GM12878 (cell line): ENCODE measurements around the gene F7.

Experiments
- CHD1 ChIP-seq: IDR thresholded peaks from 2 replicates; pipeline ENCODE4 v1.6.1; 2012; ENCODE audit warnings: low read depth, low read length, improper control_type of control experiment
- ESRRA ChIP-seq: IDR thresholded peaks from 2 replicates; pipeline ENCODE4 v1.6.1; 2012; ENCODE audit warnings: mild to moderate bottlenecking, low read length, improper control_type of control experiment
- KDM1A ChIP-seq: fragments of 200-600 bp; sonication (generic); IDR thresholded peaks from 2 replicates; pipeline ENCODE4 v1.6.1; 2016; ENCODE audit warnings: borderline replicate concordance
- MXI1 ChIP-seq: fragments of 150-350 bp; IDR thresholded peaks from 2 replicates; pipeline ENCODE4 v1.6.1; 2011; ENCODE audit warnings: low read depth, mild to moderate bottlenecking, inconsistent platforms, low read length, improper control_type of control experiment
- POLR2A ChIP-seq: IDR thresholded peaks from 2 replicates; pipeline ENCODE4 v1.6.1; 2011; ENCODE audit warnings: low read depth, mild to moderate bottlenecking, low read length
- POLR2AphosphoS5 ChIP-seq: IDR thresholded peaks from 2 replicates; pipeline ENCODE4 v1.6.1; 2011; ENCODE audit warnings: mild to moderate bottlenecking, low read length, inconsistent platforms
- RB1 ChIP-seq: fragments of 450-650 bp; formaldehyde crosslinking; IDR thresholded peaks from 2 replicates; pipeline ENCODE4 v1.6.1; 2017; ENCODE audit warnings: mild to moderate bottlenecking, borderline replicate concordance
- SIN3A ChIP-seq: IDR thresholded peaks from 2 replicates; pipeline ENCODE4 v1.6.1; 2012; ENCODE audit warnings: low read depth, low read length, improper control_type of control experiment
- TF ChIP-seq, protein P1 (sequence below): fragments of 450-650 bp; IDR thresholded peaks from 2 replicates; pipeline ENCODE4 v1.6.1; 2017; ENCODE audit warnings: mild to moderate bottlenecking
- TF ChIP-seq, protein P2 (sequence below): fragments of 450-650 bp; IDR thresholded peaks from 2 replicates; pipeline ENCODE4 v1.6.1; 2017; ENCODE audit warnings: antibody characterized with exemption, mild to moderate bottlenecking, moderate library complexity
- TF ChIP-seq, protein P3 (sequence below), 3 experiments: IDR thresholded peaks in 2 of 3; conservative IDR thresholded peaks in 1 of 3; 2 replicates each; pipeline ENCODE4 v1.5.1; 2011; ENCODE audit warnings: low read depth in 3 of 3, low read length in 3 of 3, mild to moderate bottlenecking in 3 of 3, control low read depth in 2 of 3, moderate library complexity in 2 of 3, inconsistent platforms in 1 of 3, mixed read lengths in 1 of 3; ENCODE audit not compliant: control insufficient read depth in 2 of 3, insufficient read depth in 1 of 3; ENCODE audit errors: extremely low read depth in 1 of 3

DNA sequence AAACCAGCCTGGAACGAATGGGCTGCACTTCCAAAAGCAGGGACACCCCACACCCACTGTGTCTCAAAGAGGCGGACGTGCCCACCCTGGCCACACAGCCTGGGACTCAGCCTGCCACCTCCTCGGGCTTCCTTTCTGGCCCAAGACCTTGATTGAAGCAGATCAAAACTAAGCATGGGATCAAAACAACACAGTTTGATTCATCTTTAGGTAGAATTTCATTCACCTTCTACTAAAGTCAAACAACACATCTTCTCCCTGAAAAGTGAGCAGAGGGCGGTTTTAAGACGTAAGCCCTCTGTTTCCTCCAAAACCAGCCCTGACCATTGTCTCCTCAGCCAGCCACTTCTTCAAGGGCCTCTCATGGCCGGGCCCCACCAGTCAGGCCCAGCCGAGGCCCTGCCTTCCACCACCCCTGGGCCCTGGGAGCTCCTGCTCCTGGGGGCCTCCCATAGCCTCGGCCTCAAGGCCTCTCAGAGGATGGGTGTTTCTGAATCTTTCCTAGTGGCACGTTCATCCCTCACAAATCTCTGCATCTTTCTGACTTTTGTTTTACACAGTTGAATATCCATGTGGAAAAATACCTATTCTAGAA lies 10.7 kb downstream of the F7 start:
- TF ChIP-seq KDM1A = no peak
- TF ChIP-seq, protein P1, sequence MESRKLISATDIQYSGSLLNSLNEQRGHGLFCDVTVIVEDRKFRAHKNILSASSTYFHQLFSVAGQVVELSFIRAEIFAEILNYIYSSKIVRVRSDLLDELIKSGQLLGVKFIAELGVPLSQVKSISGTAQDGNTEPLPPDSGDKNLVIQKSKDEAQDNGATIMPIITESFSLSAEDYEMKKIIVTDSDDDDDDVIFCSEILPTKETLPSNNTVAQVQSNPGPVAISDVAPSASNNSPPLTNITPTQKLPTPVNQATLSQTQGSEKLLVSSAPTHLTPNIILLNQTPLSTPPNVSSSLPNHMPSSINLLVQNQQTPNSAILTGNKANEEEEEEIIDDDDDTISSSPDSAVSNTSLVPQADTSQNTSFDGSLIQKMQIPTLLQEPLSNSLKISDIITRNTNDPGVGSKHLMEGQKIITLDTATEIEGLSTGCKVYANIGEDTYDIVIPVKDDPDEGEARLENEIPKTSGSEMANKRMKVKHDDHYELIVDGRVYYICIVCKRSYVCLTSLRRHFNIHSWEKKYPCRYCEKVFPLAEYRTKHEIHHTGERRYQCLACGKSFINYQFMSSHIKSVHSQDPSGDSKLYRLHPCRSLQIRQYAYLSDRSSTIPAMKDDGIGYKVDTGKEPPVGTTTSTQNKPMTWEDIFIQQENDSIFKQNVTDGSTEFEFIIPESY = no peak
- TF ChIP-seq CHD1 = no peak
- TF ChIP-seq, protein P2, sequence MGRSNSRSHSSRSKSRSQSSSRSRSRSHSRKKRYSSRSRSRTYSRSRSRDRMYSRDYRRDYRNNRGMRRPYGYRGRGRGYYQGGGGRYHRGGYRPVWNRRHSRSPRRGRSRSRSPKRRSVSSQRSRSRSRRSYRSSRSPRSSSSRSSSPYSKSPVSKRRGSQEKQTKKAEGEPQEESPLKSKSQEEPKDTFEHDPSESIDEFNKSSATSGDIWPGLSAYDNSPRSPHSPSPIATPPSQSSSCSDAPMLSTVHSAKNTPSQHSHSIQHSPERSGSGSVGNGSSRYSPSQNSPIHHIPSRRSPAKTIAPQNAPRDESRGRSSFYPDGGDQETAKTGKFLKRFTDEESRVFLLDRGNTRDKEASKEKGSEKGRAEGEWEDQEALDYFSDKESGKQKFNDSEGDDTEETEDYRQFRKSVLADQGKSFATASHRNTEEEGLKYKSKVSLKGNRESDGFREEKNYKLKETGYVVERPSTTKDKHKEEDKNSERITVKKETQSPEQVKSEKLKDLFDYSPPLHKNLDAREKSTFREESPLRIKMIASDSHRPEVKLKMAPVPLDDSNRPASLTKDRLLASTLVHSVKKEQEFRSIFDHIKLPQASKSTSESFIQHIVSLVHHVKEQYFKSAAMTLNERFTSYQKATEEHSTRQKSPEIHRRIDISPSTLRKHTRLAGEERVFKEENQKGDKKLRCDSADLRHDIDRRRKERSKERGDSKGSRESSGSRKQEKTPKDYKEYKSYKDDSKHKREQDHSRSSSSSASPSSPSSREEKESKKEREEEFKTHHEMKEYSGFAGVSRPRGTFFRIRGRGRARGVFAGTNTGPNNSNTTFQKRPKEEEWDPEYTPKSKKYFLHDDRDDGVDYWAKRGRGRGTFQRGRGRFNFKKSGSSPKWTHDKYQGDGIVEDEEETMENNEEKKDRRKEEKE = no peak
- TF ChIP-seq MXI1 = no peak
- TF ChIP-seq SIN3A = no peak
- TF ChIP-seq POLR2AphosphoS5 = no peak
- TF ChIP-seq RB1 = no peak
- TF ChIP-seq, protein P3, sequence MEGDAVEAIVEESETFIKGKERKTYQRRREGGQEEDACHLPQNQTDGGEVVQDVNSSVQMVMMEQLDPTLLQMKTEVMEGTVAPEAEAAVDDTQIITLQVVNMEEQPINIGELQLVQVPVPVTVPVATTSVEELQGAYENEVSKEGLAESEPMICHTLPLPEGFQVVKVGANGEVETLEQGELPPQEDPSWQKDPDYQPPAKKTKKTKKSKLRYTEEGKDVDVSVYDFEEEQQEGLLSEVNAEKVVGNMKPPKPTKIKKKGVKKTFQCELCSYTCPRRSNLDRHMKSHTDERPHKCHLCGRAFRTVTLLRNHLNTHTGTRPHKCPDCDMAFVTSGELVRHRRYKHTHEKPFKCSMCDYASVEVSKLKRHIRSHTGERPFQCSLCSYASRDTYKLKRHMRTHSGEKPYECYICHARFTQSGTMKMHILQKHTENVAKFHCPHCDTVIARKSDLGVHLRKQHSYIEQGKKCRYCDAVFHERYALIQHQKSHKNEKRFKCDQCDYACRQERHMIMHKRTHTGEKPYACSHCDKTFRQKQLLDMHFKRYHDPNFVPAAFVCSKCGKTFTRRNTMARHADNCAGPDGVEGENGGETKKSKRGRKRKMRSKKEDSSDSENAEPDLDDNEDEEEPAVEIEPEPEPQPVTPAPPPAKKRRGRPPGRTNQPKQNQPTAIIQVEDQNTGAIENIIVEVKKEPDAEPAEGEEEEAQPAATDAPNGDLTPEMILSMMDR (IDR thresholded peaks at IDR 0.05 in 2 of 3, conservative IDR thresholded peaks at IDR 0.05 in 1 of 3; ENCODE audit: control insufficient read depth in 2 of 3, extremely low read depth in 1 of 3, insufficient read depth in 1 of 3, low read depth in 3 of 3, low read length in 3 of 3) = no peak
- TF ChIP-seq POLR2A = no peak
- no peak for TF ChIP-seq ESRRA
